ENCODE data around the gene TREH.

Gene TREH

DNA sequence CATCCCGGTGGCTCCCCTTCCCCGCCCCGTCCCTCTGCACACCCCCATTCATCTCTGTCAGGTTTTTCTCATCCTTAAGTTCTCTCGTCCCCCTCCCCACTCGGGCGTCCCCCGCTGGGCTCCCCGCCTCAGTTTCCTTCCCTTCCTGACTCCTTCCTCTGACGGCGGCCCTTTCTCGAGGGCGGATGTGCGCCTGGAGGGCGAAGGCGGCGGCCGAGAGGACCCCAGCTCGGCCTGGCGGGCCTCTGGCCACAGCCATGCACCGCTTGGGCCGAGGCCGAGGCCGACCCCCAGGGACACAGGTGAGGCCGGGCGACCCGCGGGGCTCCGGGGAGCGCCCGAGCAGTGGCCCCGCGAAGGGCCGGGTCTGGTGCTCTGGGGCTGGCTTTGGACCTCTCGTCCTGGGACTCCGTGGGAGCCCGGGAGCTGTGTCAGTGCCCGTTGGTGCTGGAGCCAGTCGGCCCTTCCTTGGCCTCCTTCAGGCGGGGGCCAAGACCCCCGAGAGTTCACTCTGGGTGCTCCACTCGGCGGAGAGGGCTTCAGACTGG lies 69.2 kb downstream of the TREH start:
- TF ChIP-seq CTCF (IDR thresholded peaks at IDR 0.05) = no peak
- Histone ChIP-seq H3K27ac (no peak overlapping the region), H3K36me3 (no peaks in the 10 kb centered on the region), H3K9me3 (no peaks in the 10 kb centered on the region), H3K4me3 (ENCODE audit: low read depth in 1 of 2, low read length in 1 of 2) (peak overlapping the region in 1 of 2 experiments; percentile 51), H3K4me1 (ENCODE audit: control insufficient read depth in 1 of 2, insufficient read depth in 1 of 2, low read depth in 1 of 2, low read length in 1 of 2) (peaks cover 42 to 49% of the 10 kb centered on the region in 2 experiments), H3K27me3 (peaks cover 95% of the 10 kb centered on the region)

GRCh38 chr11:118609380-118610224 lies 69.8 kb downstream of the TREH start:
- peak overlapping the region in 1 of 2 experiments; percentile 51 for H3K4me3 ChIP-seq (ENCODE audit: low read depth in 1 of 2, low read length in 1 of 2)
- no peaks in the 10 kb centered on the region for H3K36me3 ChIP-seq
- TF ChIP-seq CTCF (IDR thresholded peaks at IDR 0.05) = no peak
- peaks cover 42 to 49% of the 10 kb centered on the region in 2 experiments for H3K4me1 ChIP-seq (ENCODE audit: control insufficient read depth in 1 of 2, insufficient read depth in 1 of 2, low read depth in 1 of 2, low read length in 1 of 2)
- H3K27ac ChIP-seq = no peak overlapping the region
- no peaks in the 10 kb centered on the region for H3K9me3 ChIP-seq
- peaks cover 100% of the 10 kb centered on the region for H3K27me3 ChIP-seq

- peaks cover 42 to 49% of the 10 kb centered on the region in 2 experiments for H3K4me1 ChIP-seq (ENCODE audit: control insufficient read depth in 1 of 2, insufficient read depth in 1 of 2, low read depth in 1 of 2, low read length in 1 of 2)
- TF ChIP-seq CTCF (IDR thresholded peaks at IDR 0.05) = no peak
- H3K9me3 ChIP-seq = no peaks in the 10 kb centered on the region
- no peaks in the 10 kb centered on the region for H3K36me3 ChIP-seq
- no peak overlapping the region for H3K27ac ChIP-seq
- peak overlapping the region; percentile 32 to 48 for H3K4me3 ChIP-seq (ENCODE audit: low read depth in 1 of 2, low read length in 1 of 2)
- H3K27me3 ChIP-seq = peaks cover 92% of the 10 kb centered on the region
Measured at GRCh38 chr11:118608360-118609227, 70.9 kb downstream of the TREH start.

DNA sequence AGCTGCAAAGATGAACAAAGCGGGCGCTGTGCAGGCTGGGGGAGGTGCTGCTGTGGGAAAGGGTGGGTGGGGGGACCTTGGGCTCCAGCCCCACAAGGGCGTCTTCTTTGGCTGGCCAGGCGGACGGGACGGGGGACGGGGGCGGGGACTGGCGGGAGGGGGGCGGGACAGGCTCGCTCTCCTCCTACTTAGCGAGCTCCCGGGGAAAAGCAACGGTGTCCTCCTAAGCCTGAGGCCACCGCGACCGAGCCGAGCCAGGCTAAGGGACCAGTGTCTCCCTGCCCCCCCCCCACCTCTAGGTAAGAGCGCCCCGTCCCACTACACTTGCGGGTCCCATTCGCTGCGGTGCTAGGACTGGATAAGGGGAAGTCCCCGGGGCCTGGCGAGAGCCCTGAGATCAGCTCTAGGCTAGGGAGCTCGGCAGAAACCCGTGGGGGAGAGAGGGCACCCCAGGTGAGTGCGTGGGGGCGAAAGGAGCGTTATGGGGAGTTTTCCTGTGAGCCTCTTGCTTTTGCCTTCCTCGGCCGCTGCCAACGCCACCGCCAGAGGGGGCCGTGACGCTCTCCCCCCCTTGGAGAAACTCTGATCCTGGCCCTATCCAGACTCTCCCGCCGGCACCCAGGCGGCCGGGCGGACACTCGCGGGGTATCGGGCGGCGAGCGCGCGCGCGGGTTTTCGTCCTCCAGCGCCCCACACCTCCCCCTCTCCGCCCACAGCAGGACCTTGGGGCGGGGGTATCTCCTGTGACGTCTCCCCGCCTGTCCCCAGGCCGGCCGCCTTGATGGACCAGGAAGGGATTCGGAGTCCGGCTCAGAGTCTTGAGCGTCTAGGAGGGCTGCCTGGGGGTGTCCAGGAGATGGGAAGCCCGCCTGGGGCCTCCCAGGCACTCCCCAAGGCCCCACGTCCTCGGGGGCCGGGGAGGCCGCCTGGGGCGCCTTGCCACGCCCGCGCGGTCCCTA lies 71.8 kb downstream of the TREH start, which contains the start of gene PHLDB1:
Gene PHLDB1, plus strand, starts transcription at position 215 of the 959 bp plus-strand sequence. CDS start 6,222 bp downstream, outside the sequence.
- Histone ChIP-seq H3K9me3 (no peaks in the 10 kb centered on the region), H3K36me3 (peaks cover 7% of the 10 kb centered on the region), H3K4me1 (ENCODE audit: control insufficient read depth in 1 of 2, insufficient read depth in 1 of 2, low read depth in 1 of 2, low read length in 1 of 2) (peaks cover 42 to 48% of the 10 kb centered on the region in 2 experiments), H3K27me3 (peaks cover 83% of the 10 kb centered on the region), H3K27ac (no peak within 1 kb of the TSS), H3K4me3 (ENCODE audit: low read depth in 1 of 2, low read length in 1 of 2) (peak within 1 kb of the TSS; percentile 32 to 48)
- no peak for TF ChIP-seq CTCF (IDR thresholded peaks at IDR 0.05)

All from neutrophil (primary cell).